Adrenal gland (tissue), 5 donors: ENCODE data around the gene RUVBL1.

Experiments used
- CTCF ChIP-seq, 6 experiments: fragments of 450-650 bp in 4 of 6; fragments of 200-600 bp in 2 of 6; sonication (generic) in 1 of 6; IDR thresholded peaks; 1 replicate in 5 of 6; 2 replicates in 1 of 6; pipeline versions ENCODE4 v1.5.1 to v1.8.0; 2016 to 2021; ENCODE audit warnings: antibody characterized with exemption in 6 of 6, mild to moderate bottlenecking in 2 of 6, moderate library complexity in 1 of 6
- POLR2A ChIP-seq, 2 donors: fragments of 450-650 bp; IDR thresholded peaks; one replicate each; pipeline ENCODE4 v1.6.1; 2017; ENCODE audit warnings: antibody characterized with exemption in 2 of 2, mild to moderate bottlenecking in 2 of 2, moderate library complexity in 1 of 2
- donor health status: DM: no; HTN: no; CAD: no.

GRCh38 chr3:128040660-128041059, 83.0 kb downstream of the RUVBL1 start:
- no peak for TF ChIP-seq POLR2A (IDR thresholded peaks at IDR 0.05)
- no peak for TF ChIP-seq CTCF (IDR thresholded peaks at IDR 0.05)
